Ishikawa (cell line): Measurements from ENCODE around the gene HMG20A.

Experiments used
- CEBPB ChIP-seq: IDR thresholded peaks from 2 replicates; pipeline ENCODE4 v1.6.1; 2012
- CREB1 ChIP-seq: IDR thresholded peaks from 2 replicates; pipeline ENCODE4 v1.6.1; 2012; ENCODE audit warnings: low read depth
- EGR1 ChIP-seq: IDR thresholded peaks from 2 replicates; pipeline ENCODE4 v1.6.1; 2012
- EP300 ChIP-seq: IDR thresholded peaks from 2 replicates; pipeline ENCODE4 v1.6.1; 2012; ENCODE audit warnings: borderline replicate concordance
- FOXM1 ChIP-seq: IDR thresholded peaks from 2 replicates; pipeline ENCODE4 v1.6.1; 2012; ENCODE audit warnings: low read depth, borderline replicate concordance
- MAX ChIP-seq: IDR thresholded peaks from 2 replicates; pipeline ENCODE4 v1.6.1; 2012
- NFIC ChIP-seq: IDR thresholded peaks from 2 replicates; pipeline ENCODE4 v1.6.1; 2012
- RAD21 ChIP-seq: IDR thresholded peaks from 2 replicates; pipeline ENCODE4 v1.6.1; 2012; ENCODE audit warnings: low read depth
- REST ChIP-seq: IDR thresholded peaks from 2 replicates; pipeline ENCODE4 v1.6.1; 2012; ENCODE audit warnings: low read depth, mild to moderate bottlenecking
- TAF1 ChIP-seq: IDR thresholded peaks from 2 replicates; pipeline ENCODE4 v1.6.1; 2012; ENCODE audit warnings: low read depth, mild to moderate bottlenecking
- TCF12 ChIP-seq: IDR thresholded peaks from 2 replicates; pipeline ENCODE4 v1.6.1; 2012; ENCODE audit warnings: low read depth
- TEAD4 ChIP-seq: IDR thresholded peaks from 2 replicates; pipeline ENCODE4 v1.6.1; 2012
- USF1 ChIP-seq: IDR thresholded peaks from 2 replicates; pipeline ENCODE4 v1.6.1; 2012
- YY1 ChIP-seq: IDR thresholded peaks from 2 replicates; pipeline ENCODE4 v1.6.1; 2012; ENCODE audit warnings: low read depth
- ZBTB7A ChIP-seq: IDR thresholded peaks from 2 replicates; pipeline ENCODE4 v1.6.1; 2012; ENCODE audit warnings: low read depth

The HMG20A gene

DNA sequence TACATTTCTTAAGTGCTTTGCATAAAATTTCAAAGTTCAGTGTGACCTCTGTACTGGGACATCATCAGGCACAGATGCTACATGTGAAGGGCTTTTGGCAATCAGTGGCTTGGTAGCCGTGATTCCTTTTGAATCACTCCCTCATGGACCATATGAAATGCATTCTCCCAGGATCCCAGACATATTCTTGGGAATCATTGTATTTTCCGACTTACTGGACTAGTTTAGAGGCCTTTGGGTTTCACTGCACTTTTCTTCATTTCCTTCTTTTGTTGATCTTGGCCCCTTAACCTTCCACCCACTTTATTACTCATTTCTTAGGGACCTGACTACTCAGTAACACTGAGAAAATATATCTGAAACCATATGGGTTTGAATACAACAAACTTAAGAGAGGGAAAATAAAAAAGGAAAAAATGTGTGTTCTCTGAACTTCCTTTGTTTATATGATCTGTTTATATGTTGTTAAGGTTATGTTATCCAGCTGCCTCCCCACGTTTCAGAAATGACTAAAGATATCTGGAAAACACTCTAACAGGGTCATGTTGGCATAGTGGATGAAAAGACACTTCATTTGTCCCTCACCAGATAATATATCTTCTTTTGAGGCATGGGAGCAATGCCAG lies 35.1 kb downstream of the HMG20A start:
- TF ChIP-seq REST = no peak
- no peak for TF ChIP-seq CEBPB
- TF ChIP-seq CREB1 = no peak
- TF ChIP-seq MAX = no peak
- TF ChIP-seq EGR1 = no peak
- TF ChIP-seq NFIC = no peak
- no peak for TF ChIP-seq EP300
- no peak for TF ChIP-seq YY1
- TF ChIP-seq USF1 = no peak
- TF ChIP-seq TEAD4 = no peak
- TF ChIP-seq TCF12 = no peak
- no peak for TF ChIP-seq ZBTB7A

DNA sequence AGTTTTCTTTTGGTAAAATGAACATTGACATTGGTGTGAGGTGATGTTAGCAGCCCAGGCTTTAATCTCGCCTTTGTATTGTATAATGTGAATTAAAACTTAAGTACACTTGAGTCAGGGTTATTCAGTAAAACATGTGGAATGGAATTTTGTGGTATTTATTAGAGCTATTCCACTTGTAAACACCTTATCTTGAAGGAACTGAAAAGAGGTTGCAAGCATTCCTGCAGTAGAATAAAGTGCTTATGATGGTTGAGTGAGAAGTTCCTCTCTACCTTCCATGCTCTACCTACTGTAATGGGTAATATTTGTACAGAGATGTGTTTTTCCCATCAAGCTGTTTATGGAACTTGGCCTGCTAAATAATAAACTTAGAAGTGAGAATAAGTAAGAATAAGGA lies 36.1 kb downstream of the HMG20A start:
- no peak for TF ChIP-seq TEAD4

- TF ChIP-seq USF1 (no peak), MAX (no peak), FOXM1 (no peak), EP300 (no peak), ZBTB7A (no peak), RAD21 (no peak), NFIC (no peak), TEAD4 (no peak), CEBPB (no peak)
Measured at GRCh38 chr15:77457191-77457904, 36.7 kb downstream of the HMG20A start.

DNA sequence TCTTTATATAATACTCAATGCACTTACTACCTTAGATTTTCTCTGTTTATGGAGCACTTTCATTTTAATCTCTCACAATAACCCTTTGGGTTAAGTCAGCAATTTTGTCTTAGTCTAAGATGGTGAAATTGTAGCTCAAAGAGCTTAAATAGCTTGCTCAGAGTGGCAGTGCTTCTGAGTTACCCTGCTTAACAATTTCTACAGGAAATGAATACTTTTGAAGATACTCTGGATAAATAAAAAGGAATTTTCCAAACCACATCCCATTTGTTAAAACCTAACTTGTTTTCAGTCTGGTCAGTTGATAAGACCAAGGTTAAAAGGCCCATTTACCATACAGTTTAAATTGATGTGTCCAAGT lies 37.2 kb downstream of the HMG20A start:
- TF ChIP-seq MAX (no peak), EGR1 (no peak), TEAD4 (no peak), CREB1 (no peak), ZBTB7A (no peak), NFIC (no peak), USF1 (no peak), FOXM1 (no peak)

GRCh38 chr15:77459031-77459430 lies 38.3 kb downstream of the HMG20A start:
- TF ChIP-seq REST (no peak), CEBPB (no peak), EP300 (no peak), YY1 (no peak), ZBTB7A (no peak), RAD21 (no peak), EGR1 (no peak), CREB1 (no peak), TAF1 (no peak), USF1 (no peak)
